ENCODE results near the gene RPL11. TPM values are rescaled to one million over a fixed set of nuclear protein-coding genes. Genes with fewer than 3 reads are reported as not detected.

Gene RPL11
- total RNA-seq, 1 donor from 2014 or later = 2,503 TPM

DNA sequence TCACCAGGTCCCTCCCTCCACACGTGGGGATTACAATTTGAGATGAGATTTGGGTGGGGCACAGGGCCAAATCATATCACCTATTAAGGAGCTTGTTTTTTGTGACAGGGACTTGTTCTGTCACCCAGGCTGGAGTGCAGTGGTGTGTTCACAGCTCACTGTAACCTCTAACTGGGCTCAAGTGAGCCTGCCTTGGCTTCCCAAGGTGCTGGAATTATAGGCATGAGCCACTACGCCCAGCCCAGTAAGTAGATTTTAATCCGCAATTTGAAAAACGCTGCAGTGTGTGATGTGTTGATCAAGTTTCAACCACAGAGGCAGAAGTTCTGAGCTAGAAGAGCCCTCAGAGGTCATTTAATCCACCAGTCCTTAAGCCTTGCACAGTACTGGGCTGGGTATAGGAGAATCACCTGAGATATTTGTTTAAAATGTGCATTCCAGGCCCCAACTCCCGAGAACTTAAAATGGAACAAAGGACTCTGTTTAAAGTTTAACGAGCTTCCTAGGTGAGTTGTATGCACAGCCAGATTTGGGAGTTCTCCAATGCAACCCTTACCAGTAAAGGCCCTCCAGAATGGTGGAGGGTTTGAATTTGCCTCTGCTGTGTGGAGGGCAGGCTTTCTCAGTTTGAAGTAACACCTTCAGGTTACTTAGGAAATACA is 13.4 kb downstream of the RPL11 start:
- Mint-ChIP-seq H3K36me3 (peaks cover 8% of the 10 kb centered on the region), H3K27me3 (ENCODE audit: insufficient read depth, low read depth) (no peaks in the 10 kb centered on the region), H3K4me1 (no peaks in the 10 kb centered on the region), H3K9me3 (no peaks in the 10 kb centered on the region), H3K4me3 (no peak overlapping the region), H3K27ac (no peak overlapping the region)
- H3K9me3 ChIP-seq (ENCODE audit: low read depth) = no peaks in the 10 kb centered on the region
- H3K4me2 ChIP-seq = no peak overlapping the region
- TF ChIP-seq, protein P1, sequence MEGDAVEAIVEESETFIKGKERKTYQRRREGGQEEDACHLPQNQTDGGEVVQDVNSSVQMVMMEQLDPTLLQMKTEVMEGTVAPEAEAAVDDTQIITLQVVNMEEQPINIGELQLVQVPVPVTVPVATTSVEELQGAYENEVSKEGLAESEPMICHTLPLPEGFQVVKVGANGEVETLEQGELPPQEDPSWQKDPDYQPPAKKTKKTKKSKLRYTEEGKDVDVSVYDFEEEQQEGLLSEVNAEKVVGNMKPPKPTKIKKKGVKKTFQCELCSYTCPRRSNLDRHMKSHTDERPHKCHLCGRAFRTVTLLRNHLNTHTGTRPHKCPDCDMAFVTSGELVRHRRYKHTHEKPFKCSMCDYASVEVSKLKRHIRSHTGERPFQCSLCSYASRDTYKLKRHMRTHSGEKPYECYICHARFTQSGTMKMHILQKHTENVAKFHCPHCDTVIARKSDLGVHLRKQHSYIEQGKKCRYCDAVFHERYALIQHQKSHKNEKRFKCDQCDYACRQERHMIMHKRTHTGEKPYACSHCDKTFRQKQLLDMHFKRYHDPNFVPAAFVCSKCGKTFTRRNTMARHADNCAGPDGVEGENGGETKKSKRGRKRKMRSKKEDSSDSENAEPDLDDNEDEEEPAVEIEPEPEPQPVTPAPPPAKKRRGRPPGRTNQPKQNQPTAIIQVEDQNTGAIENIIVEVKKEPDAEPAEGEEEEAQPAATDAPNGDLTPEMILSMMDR (IDR thresholded peaks at IDR 0.05) = no peak
- no peak for TF ChIP-seq EZH2 (IDR thresholded peaks at IDR 0.05)
- TF ChIP-seq EZH2phosphoT487 (IDR thresholded peaks at IDR 0.05) = no peak
- H3K4me1 ChIP-seq = no peaks in the 10 kb centered on the region
- no peak overlapping the region for H3K4me3 ChIP-seq
- H3K79me2 ChIP-seq (ENCODE audit: low read depth) = peaks cover 78% of the 10 kb centered on the region
- no peak overlapping the region for H3K9ac ChIP-seq
- peaks cover 42% of the 10 kb centered on the region for H3F3A ChIP-seq (ENCODE audit: low read depth)
- DNase-seq (ENCODE audit: low spot score) = no peak
- H4K20me1 ChIP-seq (ENCODE audit: low read depth) = peaks cover 55% of the 10 kb centered on the region
- H3K27me3 ChIP-seq = no peaks in the 10 kb centered on the region
- H3K36me3 ChIP-seq = peaks cover 7% of the 10 kb centered on the region
- peak overlapping the region; percentile 46 for H3K27ac ChIP-seq
- no peak overlapping the region for H2AFZ ChIP-seq (replicated peaks)

DNA sequence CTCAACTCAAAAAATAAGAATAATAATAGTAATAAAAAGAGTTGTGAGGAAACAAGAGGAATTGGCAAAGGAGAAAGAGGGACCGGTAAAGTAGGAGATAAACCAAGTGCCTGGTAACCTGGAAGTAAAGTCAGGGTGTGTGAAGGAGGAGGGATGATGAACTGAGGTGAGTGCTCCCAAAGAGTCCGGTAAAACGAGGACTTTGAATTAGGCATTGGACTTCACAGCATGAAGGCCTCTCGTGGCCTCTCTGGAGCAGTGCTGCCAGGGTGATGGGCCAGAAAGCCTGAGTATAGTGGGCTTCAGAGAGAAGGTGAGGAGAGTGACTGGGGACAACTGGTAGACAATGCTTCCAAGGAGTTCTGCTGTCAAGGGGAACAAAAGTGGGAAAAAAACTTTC is 17.6 kb downstream of the RPL11 start:
- Histone ChIP-seq H3F3A (ENCODE audit: low read depth) (peaks cover 11% of the 10 kb centered on the region), H3K27ac (no peak overlapping the region), H3K27me3 (no peaks in the 10 kb centered on the region), H3K9me3 (ENCODE audit: low read depth) (no peaks in the 10 kb centered on the region), H4K20me1 (ENCODE audit: low read depth) (peaks cover 30% of the 10 kb centered on the region), H3K36me3 (no peaks in the 10 kb centered on the region), H3K4me3 (no peak overlapping the region), H3K4me2 (no peak overlapping the region), H3K4me1 (no peaks in the 10 kb centered on the region), H3K9ac (no peak overlapping the region), H3K79me2 (ENCODE audit: low read depth) (peaks cover 71% of the 10 kb centered on the region), H2AFZ (replicated peaks) (no peak overlapping the region)
- Mint-ChIP-seq H3K27me3 (ENCODE audit: insufficient read depth, low read depth) (no peaks in the 10 kb centered on the region), H3K36me3 (peaks cover 6% of the 10 kb centered on the region), H3K9me3 (no peaks in the 10 kb centered on the region), H3K4me1 (no peaks in the 10 kb centered on the region), H3K27ac (no peak overlapping the region), H3K4me3 (no peak overlapping the region)
- TF ChIP-seq EZH2 (IDR thresholded peaks at IDR 0.05) = no peak
- no peak for TF ChIP-seq EZH2phosphoT487 (IDR thresholded peaks at IDR 0.05)
- TF ChIP-seq, protein P1 (IDR thresholded peaks at IDR 0.05) = no peak
- DNase-seq (ENCODE audit: low spot score) = no peak

DNA sequence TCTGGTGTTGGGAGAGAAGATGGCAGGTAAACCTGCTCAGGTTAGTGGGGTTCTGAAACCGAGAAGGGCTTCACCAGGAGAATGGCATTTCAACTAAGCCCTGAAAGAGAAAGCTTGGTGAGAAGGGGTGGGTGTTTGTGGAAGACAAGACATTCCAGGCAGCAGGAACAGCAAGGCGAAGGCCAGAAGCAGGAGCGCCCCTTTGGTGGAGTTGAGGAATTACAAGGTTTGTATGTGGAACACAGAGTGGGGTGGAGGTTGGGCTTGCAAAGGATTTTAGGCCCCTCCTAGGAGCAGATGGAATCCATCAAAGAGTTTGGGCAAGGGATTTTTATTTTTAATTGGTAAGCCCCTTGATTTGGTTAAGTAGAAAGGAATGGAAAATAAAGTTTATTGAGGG is 26.9 kb downstream of the RPL11 start:
- Histone ChIP-seq H3K4me1 (no peaks in the 10 kb centered on the region), H3K4me2 (no peak overlapping the region), H3K9me3 (ENCODE audit: low read depth) (no peaks in the 10 kb centered on the region), H4K20me1 (ENCODE audit: low read depth) (peaks cover 8% of the 10 kb centered on the region), H3K79me2 (ENCODE audit: low read depth) (peaks cover 15% of the 10 kb centered on the region), H3K27me3 (no peaks in the 10 kb centered on the region), H3K27ac (no peak overlapping the region), H3K9ac (no peak overlapping the region), H3F3A (ENCODE audit: low read depth) (no peaks in the 10 kb centered on the region), H3K36me3 (no peaks in the 10 kb centered on the region), H2AFZ (replicated peaks) (no peak overlapping the region), H3K4me3 (no peak overlapping the region)
- Mint-ChIP-seq H3K4me3 (no peak overlapping the region), H3K4me1 (no peaks in the 10 kb centered on the region), H3K27me3 (ENCODE audit: insufficient read depth, low read depth) (no peaks in the 10 kb centered on the region), H3K9me3 (no peaks in the 10 kb centered on the region), H3K36me3 (peaks cover 2% of the 10 kb centered on the region), H3K27ac (no peak overlapping the region)
- DNase-seq (ENCODE audit: low spot score) = peak; percentile 78
- TF ChIP-seq EZH2 (IDR thresholded peaks at IDR 0.05) = no peak
- TF ChIP-seq, protein P1 (IDR thresholded peaks at IDR 0.05) = peak; percentile 72
